GM18870 (cell line): ENCODE measurements around the gene FLT1.

Experiments used
- ATAC-seq: cut with Tn5 transposase; IDR thresholded peaks from one replicate; pipeline ENCODE4 v1.9.1; 2021; ENCODE audit warnings: moderate library complexity; ENCODE audit not compliant: unreplicated experiment

Gene FLT1

DNA sequence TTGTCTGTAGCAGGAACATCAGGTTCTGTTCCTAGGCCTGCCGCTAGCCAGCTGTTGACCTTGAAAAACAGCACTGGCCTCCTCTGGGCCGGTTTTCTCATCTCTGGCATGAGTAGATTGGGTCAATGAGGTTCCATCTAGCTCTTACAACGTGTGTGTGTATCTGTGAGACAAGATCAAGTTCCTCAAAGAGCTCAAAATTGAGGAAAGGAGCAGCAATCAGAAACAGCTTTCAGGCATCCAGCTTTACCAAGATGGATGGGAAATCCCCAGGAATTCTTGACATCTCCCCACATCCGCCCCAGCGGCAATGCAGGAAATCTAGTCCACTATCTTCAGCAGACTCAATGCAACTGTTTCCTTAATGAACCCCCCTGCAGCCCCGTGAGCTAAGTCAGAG, 4.9 kb downstream of the FLT1 start:
- ATAC-seq = no peak

DNA sequence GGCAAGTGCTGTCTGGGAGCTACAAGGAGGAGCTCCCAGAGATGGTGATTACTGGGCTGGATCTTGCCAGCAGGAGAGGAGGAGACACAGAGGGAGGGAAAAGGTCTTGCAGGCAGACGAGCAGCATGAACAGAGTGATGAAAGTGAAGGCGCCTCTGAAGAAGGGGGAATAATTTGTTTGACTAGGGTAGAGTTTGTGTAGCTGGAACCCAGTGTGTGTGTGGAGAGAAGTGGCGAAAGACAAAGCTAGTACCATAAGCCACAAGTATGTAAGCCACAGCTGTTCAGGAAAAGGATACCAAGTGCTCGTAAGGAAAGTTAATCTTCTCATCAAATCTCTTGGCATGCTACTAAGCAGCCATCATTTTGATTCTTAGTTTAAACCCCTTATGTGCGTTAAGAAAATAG, 5.4 kb downstream of the FLT1 start:
- ATAC-seq = no peak

DNA sequence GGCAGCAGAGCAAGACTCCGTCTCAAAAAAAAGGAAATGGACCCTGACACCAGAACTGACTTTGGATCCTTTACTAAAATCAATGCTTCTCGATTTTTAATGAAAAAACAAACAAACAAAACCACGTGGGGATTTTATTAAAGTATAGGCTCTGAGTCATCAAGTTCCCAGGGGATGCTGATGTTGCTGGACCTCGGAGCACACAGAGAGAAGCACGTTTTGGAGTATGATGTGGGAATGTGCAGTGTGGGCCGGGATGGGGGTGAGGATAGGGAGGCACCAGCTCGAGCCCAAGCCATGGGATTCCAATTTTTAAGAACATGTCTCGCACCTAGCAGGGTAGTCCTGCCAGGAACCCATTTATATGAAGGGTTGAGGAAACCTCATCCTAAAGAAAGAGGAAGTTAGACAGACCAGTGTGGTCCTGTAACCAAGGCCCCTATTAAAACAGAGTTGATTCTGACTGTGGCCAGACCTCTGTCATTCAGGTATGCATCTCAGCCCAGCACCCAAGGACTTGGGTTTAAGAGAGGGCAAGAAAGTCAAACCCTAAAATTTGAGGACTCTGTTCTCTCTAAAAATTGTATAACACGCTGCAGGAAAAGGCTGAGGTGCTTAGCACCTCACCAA, 6.4 kb downstream of the FLT1 start:
- no peak for ATAC-seq

- no peak for ATAC-seq
Observed at GRCh38 chr13:28485996-28486543, 8.9 kb downstream of the FLT1 start.

GRCh38 chr13:28485551-28485950, 9.4 kb downstream of the FLT1 start:
- no peak for ATAC-seq

DNA sequence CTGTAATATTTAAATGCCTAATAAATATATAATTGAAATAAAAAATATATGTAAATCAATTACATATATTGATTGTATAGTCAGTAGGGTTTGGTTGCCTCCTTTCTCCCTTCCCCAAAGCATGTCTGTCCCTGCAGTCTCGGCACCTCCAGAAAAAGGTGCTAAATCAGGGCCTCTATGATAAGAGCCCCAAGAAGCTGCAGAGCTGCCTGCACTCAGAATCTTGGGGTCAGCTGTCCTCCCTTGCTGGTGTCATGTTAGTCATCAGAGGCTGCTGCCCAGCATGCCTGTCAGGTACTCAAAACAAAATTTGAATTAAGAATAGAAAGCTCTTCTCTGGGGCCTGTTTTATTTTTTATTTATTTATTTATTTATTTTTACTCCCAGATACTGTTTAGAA, 9.8 kb downstream of the FLT1 start:
- no peak for ATAC-seq

- no peak for ATAC-seq
Observed at GRCh38 chr13:28483313-28483931, 11.5 kb downstream of the FLT1 start.

DNA sequence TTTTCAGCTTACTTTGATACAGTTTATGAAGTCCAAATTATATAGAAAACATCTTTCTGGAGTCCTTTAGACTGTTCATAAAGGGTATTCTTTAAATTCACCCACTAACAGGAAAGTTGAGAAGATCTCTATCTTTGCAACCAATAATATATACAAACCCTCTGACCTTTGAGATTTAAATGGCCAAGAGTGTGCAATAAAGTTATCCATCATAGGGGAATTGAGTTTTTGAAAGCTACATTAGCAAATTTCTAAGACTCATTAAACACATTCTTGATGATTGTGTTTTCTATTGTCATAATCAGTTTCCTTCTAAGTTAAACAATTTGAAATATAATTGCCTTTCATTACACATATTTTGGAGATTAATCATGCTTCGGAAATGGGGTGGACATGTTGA, 15.9 kb downstream of the FLT1 start:
- ATAC-seq = no peak

- no peak for ATAC-seq
Observed at GRCh38 chr13:28478127-28478526, 16.8 kb downstream of the FLT1 start.

DNA sequence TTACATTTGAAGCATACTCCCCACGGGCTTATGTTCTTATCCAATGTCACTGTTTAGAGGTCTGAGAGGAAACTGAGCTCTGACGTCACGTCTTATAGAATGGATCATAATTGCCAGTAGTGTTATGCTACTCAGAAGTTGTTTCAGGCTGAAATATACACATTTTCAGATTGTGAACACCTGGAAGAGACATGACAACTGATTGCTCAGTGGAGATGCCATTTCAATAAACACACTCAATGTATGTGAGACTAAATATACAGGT, 17.3 kb downstream of the FLT1 start:
- no peak for ATAC-seq

GRCh38 chr13:28476919-28477708, 17.8 kb downstream of the FLT1 start:
- no peak for ATAC-seq

DNA sequence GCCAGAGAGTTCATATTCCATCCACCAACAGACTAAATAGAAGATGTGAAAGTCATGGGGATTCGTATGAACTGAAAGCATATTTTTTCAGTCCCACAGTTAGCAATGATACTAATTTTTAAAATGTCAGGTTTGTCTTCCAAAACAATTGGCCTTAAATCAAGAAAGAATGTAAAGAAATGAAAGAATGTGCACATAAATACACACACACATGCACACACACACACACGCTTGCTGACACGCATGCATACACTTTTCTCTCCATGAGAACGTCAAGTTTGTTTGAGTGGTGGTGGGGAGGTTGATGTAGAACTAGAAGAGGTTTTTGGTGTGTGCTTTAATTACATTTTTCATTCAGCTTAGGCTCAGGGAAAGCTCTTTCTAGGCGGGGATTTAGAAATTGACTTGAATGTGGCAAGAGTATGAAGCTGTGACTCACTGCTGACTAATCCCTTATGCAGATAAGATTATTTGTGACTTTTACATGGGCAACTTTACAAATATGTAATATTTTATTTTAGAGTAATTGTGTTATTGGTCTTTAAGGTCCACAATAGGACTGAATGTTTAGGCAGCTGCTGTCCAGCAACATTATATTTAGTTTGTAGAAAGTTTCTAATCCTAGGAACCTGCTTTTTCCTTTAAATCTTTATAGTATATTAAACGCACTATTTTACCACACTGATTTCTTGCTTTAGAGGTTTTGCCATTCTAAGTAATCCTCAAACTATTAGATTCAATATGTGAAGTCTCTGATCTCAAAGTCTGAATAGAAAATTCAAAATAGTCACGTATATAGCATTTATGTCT, 18.8 kb downstream of the FLT1 start:
- no peak for ATAC-seq

DNA sequence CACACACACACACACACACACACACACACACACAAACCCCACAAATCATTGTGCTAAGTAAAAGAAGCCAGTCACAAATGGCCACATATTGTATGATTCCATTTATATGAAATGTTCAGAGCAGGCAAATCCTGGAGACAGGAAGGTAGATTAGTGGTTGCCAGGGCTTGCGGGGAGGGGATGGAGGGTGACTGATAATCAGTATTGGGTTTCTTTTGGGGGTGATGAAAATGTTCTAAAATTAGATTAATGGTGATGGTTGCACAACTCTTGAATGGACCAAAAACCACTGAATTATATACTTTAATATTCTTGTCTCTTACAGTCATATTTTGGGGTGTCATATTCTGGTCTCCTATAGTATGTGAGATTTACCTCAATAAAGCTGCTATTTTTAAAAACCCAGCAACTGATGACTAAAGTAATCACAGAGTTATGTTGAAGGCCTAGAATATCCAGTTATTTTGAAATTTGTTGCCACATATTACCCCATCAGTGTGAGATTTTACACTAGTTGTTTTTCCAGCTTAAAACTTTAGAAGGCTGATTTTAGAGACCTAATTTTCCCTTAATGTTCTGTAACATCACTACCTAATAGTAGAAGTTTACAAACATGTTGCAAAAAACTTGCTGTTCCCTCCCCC, 20.3 kb downstream of the FLT1 start:
- no peak for ATAC-seq

DNA sequence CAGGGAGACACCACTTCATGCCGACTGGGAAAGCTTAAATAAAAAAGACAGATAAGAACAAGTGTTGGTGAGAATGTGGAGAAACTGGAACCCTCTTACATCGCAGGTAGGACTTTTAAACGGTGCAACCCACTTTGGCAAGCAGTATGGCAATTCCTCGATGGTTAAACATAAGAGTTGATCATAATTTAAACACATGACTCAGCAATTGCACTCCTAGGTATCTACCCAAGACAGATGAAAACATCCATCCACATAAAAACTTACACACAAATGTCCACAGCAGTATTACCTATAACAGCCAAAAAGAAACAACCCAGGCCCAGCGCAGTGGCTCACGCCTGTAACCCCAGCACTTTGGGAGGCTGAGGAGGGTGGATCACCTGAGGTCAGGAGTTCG, 21.9 kb downstream of the FLT1 start:
- ATAC-seq = no peak

- no peak for ATAC-seq
Observed at GRCh38 chr13:28471421-28471820, 23.5 kb downstream of the FLT1 start.

DNA sequence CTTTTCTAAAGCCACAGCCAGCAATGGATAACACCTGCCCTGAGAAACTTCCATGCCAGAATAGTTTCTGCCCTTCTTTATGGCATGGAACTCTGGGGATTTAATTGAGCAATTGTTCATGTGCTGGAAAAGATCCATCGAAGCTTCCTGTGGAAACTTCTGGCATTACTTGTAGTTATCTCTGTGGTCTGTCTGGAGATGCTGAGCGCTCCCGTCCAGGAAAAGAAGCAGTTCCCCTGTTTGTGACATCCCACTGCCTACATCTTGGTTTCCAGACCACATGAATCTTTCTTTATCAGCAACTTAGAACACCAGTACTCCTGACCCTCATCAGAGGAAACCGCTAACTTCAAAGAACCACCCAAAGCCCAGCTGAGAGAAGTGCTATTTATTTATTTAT, 24.6 kb downstream of the FLT1 start:
- no peak for ATAC-seq

GRCh38 chr13:28469316-28469715, 25.6 kb downstream of the FLT1 start:
- ATAC-seq = no peak

DNA sequence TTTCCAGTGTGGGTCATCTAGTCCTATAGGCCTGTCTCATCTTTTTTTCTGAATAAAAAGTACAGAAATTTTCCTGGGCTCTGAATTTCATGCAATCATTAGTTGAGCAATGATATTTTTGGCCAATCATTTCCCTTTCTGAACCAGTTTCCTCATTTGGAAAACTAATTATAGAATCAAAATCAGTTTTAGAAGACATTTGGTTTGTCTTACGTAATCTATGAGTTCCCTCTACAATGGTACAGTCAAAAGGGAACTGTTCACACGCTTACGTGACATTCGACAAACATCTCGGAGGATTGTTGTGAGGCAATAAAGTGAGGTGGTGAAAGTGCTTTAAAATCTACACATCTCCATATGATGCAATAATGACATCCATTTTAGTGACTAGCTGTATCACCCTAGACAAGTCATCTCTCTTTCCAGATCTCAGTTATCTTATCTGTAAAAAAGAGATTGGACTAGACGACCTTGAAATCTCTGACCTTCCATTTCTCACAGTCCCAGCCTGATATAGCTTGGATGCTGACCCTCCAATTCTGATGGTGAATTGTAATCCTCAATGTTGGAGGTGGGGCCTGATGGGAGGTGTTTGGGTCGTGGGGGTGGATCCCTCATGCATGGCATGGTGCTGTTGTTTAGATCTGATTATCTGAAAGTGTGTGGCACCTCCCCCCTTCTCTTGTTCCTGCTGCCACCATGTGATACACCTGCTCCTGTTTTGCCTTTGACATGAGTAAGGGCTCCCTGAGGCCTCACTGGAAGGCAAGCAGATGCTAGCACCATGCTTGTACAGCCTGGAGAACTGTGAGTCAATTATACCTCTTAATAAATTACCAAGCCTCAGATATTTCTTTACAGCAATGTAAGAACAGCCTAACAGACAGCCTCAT, 26.7 kb downstream of the FLT1 start:
- no peak for ATAC-seq

GRCh38 chr13:28467034-28467433, 27.9 kb downstream of the FLT1 start:
- no peak for ATAC-seq

GRCh38 chr13:28466151-28466550, 28.8 kb downstream of the FLT1 start:
- no peak for ATAC-seq
